Measurements from ENCODE around the gene WDR64.
"Not testable (repeated sequence)": the region's sequence is repeated elsewhere in the genome, so short reads cannot be mapped to it uniquely, and the experiment has no call there.

Gene WDR64

DNA sequence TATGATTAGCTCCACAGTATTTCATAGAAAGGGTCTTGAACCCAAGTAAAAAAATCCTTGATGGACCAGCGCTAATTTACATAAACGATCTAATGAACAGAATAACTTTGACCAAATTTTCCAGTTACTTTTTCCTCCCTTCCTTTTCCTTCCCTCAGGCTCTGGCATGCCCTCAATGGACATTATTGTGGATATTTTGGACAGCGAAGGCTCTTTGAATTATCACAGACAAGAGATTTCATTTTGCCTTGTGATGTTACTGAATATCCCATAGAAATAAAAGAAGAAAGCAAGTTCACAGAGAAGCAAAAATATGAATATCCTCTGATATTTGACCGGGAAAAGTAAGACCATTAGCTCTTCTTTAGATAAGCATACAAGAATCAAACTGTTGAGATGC is 135.6 kb downstream of the WDR64 start:
- no peak for DNase-seq (ENCODE audit: low read depth in 2 of 2, low spot score in 1 of 2)

- no peak for DNase-seq (ENCODE audit: low read depth in 2 of 2, low spot score in 1 of 2)
Observed at GRCh38 chr1:241789061-241789460, 137.0 kb downstream of the WDR64 start.

DNA sequence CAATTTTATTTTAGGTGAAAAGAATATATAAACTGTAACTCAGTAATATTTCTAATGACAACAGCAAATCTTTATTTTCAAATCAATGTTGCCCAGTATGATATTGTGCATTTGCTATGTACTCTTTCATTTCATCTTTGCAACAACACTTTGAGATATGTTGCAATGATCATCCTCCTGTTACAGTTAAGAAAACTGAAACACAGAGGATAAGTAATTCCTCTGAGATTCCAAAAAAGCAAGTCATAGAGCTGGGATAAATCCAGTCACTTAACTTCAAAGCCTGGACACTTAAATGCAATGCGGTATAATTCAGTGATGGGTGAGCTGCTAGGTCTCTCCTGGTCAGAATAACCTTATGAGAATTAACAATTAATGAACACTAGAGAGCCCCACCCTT is 147.3 kb downstream of the WDR64 start:
- DNase-seq (ENCODE audit: low read depth in 2 of 2, low spot score in 1 of 2), result no peak

DNA sequence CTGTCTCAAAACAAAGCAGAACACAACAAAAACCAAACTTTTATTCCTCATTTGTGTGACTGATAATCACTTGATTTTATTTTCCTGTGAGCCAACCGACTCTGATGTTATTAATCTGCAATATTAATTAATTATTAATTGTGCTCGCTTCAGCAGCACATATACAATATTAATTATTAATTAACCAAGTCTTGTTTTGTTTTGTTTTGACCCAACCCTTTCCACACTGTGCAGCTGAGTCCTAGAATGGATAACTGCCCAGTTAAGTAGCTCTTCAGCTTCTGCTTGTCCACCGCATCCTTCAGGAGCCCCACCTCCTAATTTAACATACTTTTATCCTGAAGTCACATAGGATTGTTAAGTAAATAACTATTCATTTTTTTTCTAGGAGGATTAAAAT is 148.6 kb downstream of the WDR64 start:
- no peak for DNase-seq (ENCODE audit: low read depth in 2 of 2, low spot score in 1 of 2)

DNA sequence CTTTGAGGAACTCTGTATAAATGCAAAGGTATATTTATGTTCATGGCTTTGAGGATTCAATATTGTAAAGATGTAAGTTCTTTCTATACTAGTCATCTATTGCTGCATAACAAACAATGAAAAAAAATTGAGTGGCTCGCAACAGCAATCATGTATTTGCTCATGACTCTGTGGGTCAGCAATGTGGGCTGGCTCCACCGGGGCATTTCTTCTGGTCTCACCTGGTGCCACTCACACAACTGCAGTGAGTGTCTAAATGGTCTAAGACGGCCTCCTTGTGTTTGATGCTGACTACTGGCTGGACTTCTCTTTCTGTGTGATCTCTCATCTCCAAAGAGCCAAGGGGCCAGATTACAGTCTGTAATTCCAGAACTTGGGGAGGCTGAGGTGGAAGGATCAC is 150.8 kb downstream of the WDR64 start:
- DNase-seq (ENCODE audit: low read depth in 2 of 2, low spot score in 1 of 2), result no peak

GRCh38 chr1:241804706-241805105 is 152.6 kb downstream of the WDR64 start:
- DNase-seq (ENCODE audit: low read depth in 2 of 2, low spot score in 1 of 2), result not testable (repeated sequence)

DNA sequence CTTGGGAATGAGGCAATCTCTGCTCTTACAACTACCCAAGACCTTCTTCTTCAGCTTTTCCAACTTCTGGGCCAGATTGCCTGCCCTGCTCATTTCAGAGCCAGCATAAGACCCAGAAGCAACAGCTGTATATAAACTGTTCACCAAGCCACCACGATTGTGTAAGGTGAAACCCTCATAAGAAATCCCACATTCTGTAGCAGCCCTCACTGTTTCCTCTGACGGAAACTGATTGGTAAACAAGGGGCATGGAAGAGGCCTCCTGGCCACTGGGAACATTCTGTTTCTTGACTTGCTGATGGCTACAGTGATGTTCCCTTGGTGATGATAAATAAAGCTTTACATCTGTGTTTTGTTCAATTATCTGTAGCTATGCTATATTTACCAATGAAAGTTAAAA is 156.2 kb downstream of the WDR64 start:
- DNase-seq (ENCODE audit: low read depth in 2 of 2, low spot score in 1 of 2), result no peak

DNA sequence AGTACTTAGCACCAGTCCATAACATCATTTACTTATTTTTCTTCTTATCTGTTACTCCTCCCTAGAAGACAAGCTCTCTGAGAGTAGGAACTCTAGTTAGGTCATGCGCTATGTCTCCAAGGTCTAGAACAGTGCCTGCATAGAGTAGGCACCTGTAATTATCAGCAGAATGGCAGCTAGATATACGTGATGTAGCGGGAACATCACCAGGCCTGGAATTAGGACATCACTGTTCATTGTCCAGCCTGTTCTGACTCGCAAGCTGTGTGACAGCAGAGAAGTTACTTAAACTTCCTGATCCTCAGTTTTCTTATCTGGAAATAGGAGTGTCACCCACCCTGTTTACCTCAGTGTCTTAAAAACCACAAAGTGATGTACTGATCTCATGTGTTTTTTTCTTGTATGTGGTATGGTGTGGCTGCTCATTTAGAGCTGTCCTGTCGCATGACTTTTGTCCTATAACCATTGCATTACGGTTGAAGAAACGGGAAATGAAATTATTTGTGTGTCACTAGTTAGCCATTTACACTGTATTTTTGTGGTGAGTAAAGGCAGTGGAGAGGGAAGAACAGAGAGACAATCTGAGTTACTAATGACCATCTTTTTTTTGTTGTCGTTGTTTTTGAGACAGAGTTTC is 158.8 kb downstream of the WDR64 start:
- DNase-seq (ENCODE audit: low read depth in 2 of 2, low spot score in 1 of 2), result no peak

- DNase-seq (ENCODE audit: low read depth in 2 of 2, low spot score in 1 of 2), result no peak
Observed at GRCh38 chr1:241813768-241814320, 161.8 kb downstream of the WDR64 start.

DNA sequence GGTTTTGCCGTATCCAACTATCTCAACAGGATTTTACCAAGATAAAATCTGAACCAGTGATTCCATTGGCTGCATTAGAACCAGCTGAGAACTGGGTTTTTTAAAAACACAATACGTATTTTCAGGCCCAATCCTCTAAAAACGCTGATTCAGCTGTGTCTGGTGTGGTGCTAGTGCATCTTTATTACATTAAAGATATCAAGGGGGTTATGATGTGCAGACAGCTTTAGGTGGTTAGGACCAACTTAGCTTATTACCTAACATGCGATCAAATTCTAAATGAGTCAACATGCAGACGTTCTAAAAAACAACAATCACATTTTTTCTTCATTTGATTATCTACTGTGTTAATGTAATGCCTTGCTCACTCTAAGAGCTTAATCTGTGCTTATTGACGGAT is 163.9 kb downstream of the WDR64 start:
- DNase-seq (ENCODE audit: low read depth in 2 of 2, low spot score in 1 of 2), result no peak

DNA sequence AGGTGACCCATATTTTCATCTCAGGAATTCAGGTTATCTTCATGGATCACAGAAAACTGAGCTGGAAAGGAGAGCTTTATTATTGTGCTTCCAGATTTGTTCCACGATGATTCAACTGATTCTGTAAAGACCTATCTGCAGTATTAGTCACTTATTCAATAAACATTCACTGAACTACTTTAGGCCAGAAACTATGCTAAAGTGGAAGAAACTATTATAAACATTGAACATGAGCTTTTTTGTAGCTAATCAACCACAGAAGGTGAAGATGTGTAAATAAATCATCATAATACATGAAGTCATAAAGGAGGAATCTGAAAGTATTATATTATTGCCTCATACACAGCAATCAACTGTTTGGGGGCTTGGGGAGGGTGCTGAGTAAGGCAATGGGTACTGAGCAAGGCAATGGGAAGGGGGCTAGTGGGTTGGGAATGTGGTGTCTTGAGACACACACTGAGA is 165.3 kb downstream of the WDR64 start:
- DNase-seq (ENCODE audit: low read depth in 2 of 2, low spot score in 1 of 2), result no peak

- no peak for DNase-seq (ENCODE audit: low read depth in 2 of 2, low spot score in 1 of 2)
Observed at GRCh38 chr1:241817956-241818612, 166.0 kb downstream of the WDR64 start.

- DNase-seq (ENCODE audit: low read depth in 2 of 2, low spot score in 1 of 2), result no peak
Observed at GRCh38 chr1:241819340-241819866, 167.3 kb downstream of the WDR64 start.

GRCh38 chr1:241821363-241821762 is 169.3 kb downstream of the WDR64 start:
- DNase-seq (ENCODE audit: low read depth in 2 of 2, low spot score in 1 of 2), result no peak

GRCh38 chr1:241822846-241823245 is 170.8 kb downstream of the WDR64 start:
- no peak for DNase-seq (ENCODE audit: low read depth in 2 of 2, low spot score in 1 of 2)

GRCh38 chr1:241823925-241824324 is 171.8 kb downstream of the WDR64 start:
- DNase-seq (ENCODE audit: low read depth in 2 of 2, low spot score in 1 of 2), result no peak

- DNase-seq (ENCODE audit: low read depth in 2 of 2, low spot score in 1 of 2), result no peak
Observed at GRCh38 chr1:241825581-241825980, 173.5 kb downstream of the WDR64 start.

DNA sequence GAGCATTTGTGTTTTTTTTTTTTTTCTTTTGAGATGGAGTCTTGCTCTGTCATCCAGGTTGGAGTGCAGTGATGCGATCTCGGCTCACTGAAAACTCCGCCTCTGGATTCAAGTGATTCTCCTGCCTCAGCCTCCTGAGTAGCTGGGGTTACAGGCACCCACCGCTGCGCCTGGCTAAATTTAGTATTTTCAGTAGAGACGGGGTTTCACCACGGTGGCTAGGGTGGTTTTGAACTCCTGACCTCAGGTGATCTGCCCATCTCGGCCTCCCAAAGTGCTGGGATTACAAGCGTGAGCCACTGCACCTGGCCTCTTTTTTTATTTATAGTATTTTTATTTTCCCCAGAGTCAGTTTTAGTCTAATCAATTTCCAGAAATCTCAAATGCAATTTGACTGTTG is 174.5 kb downstream of the WDR64 start:
- not testable (repeated sequence) for DNase-seq (ENCODE audit: low read depth in 2 of 2, low spot score in 1 of 2)

DNA sequence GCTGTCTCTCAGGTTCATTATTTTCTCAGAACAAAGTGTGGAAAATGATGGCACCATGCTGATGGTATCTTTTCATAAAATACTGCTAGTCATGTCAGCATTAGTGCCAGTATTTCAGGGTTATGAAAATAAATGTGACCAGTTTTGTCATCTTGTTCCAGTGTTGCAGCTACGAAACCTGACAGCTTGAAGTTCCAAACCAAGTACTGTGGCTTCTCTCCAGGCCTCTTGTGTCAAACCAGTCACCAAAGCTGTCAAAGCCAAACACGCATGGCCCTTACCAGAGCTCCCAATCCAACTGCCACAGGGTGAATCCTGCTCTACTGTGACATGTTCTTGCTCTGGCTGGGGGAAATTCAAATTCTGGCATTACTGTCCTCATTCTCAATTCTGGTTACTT is 175.2 kb downstream of the WDR64 start:
- no peak for DNase-seq (ENCODE audit: low read depth in 2 of 2, low spot score in 1 of 2)

DNA sequence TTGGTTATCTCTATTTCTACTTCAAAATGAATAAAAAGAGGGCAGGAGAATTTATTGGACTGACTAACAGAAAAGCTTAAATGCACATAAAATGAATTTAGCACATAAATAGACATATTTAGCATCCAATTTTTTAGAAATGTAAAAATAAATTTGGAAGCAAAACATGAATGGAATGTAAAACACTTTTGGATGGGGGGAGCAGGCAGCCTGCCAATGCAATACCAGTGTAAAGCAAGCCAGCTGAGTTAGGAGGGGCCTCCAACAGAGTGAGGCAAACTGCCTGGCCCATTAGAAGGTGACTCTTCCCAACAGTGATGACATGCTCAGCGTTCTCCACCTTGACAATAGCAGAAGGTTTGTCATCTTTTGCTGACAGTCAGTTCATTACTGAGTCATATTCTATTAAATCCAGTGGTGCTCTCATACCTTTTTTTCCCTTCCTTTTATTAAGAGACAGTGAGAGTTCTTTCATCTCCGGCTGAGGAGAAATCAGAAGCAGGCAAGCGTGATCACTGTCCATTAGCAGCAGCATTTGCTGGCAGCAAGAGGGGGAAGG is 176.5 kb downstream of the WDR64 start:
- DNase-seq (ENCODE audit: low read depth in 2 of 2, low spot score in 1 of 2), result no peak

GRCh38 chr1:241829468-241829867 is 177.4 kb downstream of the WDR64 start:
- DNase-seq (ENCODE audit: low read depth in 2 of 2, low spot score in 1 of 2), result no peak

DNA sequence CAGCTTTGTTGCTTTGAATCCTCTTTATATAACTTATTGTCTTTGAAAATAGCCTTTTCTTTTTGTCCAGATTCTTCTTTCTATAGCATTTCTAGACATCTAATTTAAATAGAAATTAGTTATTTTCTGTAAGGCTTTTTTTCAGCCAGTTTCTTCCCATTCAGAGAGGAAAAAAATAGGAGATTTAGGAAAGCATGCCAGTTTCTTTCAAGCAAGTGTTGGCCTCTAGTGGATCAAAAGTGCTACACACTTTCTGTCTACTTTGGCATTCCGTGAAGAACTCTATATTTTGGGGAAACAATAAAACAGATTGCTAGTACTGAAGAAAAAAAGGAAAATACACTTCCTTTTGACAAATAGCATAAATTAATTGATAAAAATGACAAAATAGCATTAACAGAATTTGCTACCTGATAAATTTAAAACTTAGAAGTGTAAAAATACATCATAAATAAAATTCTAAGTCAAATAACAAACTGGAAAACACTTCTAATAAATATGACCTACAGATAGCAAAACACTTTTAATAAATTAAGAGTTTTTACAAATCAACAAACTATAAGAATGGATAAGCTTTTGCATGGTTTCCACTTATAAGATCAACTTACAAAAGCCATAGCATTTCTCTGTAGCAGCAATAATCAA is 182.8 kb downstream of the WDR64 start:
- DNase-seq (ENCODE audit: low read depth in 2 of 2, low spot score in 1 of 2), result no peak

All from stimulated activated CD8-positive, alpha-beta memory T cell treated with anti-CD3 and anti-CD28 coated beads, Interleukin-4, amount 100 ng/mL, for 1 hour (primary cell).